Esophagus mucosa (tissue), 1 donor: Measurements from ENCODE around the gene PDP2. TPM values are rescaled to one million over a fixed set of nuclear protein-coding genes. Genes with fewer than 3 reads are reported as not detected.

Experiments used
- ATAC-seq: fragments of 200-7000 bp; cut with Tn5 transposase; one replicate; pipeline ENCODE4 v1.9.1; 2020
- total RNA-seq: library from RNA; stranded (reverse); gene quantifications from one replicate; pipeline ENCODE4 v1.2.4, GENCODE V29; 2023
- donor health status: DM: yes; HTN: yes; CAD: no.

PDP2 gene
- total RNA-seq, 1 donor from 2014 or later, result 9.6 TPM

DNA sequence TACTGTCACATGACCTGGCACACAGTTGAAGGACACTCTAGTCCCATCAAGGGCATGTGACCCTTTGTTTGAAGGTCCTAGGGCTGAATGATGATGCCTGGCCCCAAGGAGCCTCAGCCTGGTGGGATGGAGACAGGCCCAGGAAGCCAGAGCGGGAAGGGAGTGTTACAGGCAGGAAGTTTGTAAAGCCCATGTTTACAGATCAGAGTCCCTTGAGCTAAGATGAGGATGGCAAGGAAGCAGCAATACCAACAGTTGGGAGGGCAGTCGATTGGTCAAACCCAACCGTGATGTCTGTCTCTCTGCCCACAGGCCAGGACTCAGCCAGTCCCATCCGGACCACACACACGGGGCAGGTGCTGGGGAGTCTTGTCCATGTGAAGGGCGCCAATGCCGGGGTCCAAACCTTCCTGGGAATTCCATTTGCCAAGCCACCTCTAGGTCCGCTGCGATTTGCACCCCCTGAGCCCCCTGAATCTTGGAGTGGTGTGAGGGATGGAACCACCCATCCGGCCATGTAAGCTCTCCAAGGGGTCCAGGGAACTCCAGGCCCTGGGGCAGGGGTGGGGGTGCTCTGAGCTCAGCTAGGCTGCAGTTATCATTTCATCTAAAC is 57.5 kb downstream of the PDP2 start:
- ATAC-seq, result no peak

DNA sequence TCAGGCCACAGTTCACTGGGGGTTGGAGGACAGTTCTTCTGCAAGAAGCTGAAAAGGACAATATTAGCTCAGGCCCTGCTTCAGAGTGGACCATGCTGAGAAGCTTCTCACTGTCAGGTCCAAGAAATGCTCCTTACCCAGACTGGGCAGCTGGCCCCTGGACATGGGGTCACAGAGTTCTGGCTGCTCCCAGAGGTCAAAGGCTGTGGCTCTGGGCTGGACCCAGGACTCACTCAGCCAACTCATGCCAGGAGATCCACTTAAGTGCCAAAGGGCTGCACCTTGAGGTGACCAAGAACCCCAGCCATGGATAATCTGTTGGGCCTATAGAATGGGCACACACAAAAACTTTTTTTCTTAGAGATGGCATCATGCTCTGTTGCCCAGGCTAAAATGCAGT is 59.1 kb downstream of the PDP2 start:
- no peak for ATAC-seq

- no peak for ATAC-seq
Observed at GRCh38 chr16:66940236-66940635, 59.9 kb downstream of the PDP2 start.

Other genes with a start within 250 kb of the PDP2 start
- 13.1 TPM for gene CMTM4, start 183.8 kb upstream of the PDP2 start, total RNA-seq
- 69.4 TPM for gene DYNC1LI2, start 128.9 kb upstream of the PDP2 start, total RNA-seq
- 0.08 TPM for gene TERB1, start 78.9 kb upstream of the PDP2 start, total RNA-seq
- 41.2 TPM for gene NAE1, start 49.5 kb upstream of the PDP2 start, total RNA-seq
- not detected for gene CA7, start 36.1 kb upstream of the PDP2 start, total RNA-seq
- 5.0 TPM for gene CDH16, start 38.4 kb downstream of the PDP2 start, total RNA-seq
- gene RRAD, start 45.0 kb downstream of the PDP2 start, total RNA-seq, result 59.1 TPM
- 125 TPM for gene CIAO2B, start 53.9 kb downstream of the PDP2 start, total RNA-seq
- 151 TPM for gene CES2, start 55.0 kb downstream of the PDP2 start, total RNA-seq
- gene CES3, start 80.8 kb downstream of the PDP2 start, total RNA-seq, result 1.1 TPM
- gene CES4A, start 108.1 kb downstream of the PDP2 start, total RNA-seq, result 6.0 TPM
- 40.4 TPM for gene CBFB, start 148.6 kb downstream of the PDP2 start, total RNA-seq
- gene PHAF1, start 229.4 kb downstream of the PDP2 start, total RNA-seq, result 12.1 TPM